Endodermal cell (in vitro differentiated cells): Measurements from ENCODE around the gene VOPP1. TPM values are rescaled to one million over a fixed set of nuclear protein-coding genes. Genes with fewer than 3 reads are reported as not detected.
A peak's percentile ranks its signal among the peaks of the same experiment; 100 is the strongest.

Experiments
- DNase-seq: peaks from one replicate; pipeline ENCODE4 v3.0.0-alpha.2; 2017
- H3K27ac ChIP-seq: 2 replicates; pipeline ENCODE4 v1.5.1; 2013; ENCODE audit warnings: mild to moderate bottlenecking, low read depth, low read length, moderate library complexity
- H3K27me3 ChIP-seq: 2 replicates; pipeline ENCODE4 v1.6.1; 2013; ENCODE audit warnings: mild to moderate bottlenecking, low read length, moderate library complexity; ENCODE audit not compliant: insufficient read depth, control insufficient read depth, poor library complexity, severe bottlenecking
- H3K36me3 ChIP-seq: 2 replicates; pipeline ENCODE4 v1.7.0; 2013; ENCODE audit warnings: mild to moderate bottlenecking, low read length, moderate library complexity; ENCODE audit not compliant: control insufficient read depth, insufficient read depth
- H3K4me1 ChIP-seq: one replicate; pipeline ENCODE4 v1.7.0; 2013; ENCODE audit warnings: low read length; ENCODE audit not compliant: control insufficient read depth, insufficient read depth
- H3K4me3 ChIP-seq: 2 replicates; pipeline ENCODE4 v1.5.1; 2013; ENCODE audit warnings: mild to moderate bottlenecking, low read length, moderate library complexity
- H3K9ac ChIP-seq: 2 replicates; pipeline ENCODE4 v1.6.1; 2013; ENCODE audit warnings: mild to moderate bottlenecking, low read length, moderate library complexity; ENCODE audit not compliant: poor library complexity, severe bottlenecking; ENCODE audit errors: extremely low read depth
- H3K9me3 ChIP-seq: 2 replicates; pipeline ENCODE4 v1.6.1; 2013; ENCODE audit warnings: mild to moderate bottlenecking, low read length, moderate library complexity; ENCODE audit not compliant: control insufficient read depth
- H3K27ac Mint-ChIP-seq: 2 replicates; pipeline ENCODE4 v1.8.0; 2020; ENCODE audit warnings: mixed read lengths
- H3K27me3 Mint-ChIP-seq: 2 replicates; pipeline ENCODE4 v1.8.0; 2021; ENCODE audit warnings: mild to moderate bottlenecking, mixed read lengths; ENCODE audit not compliant: insufficient read depth
- H3K36me3 Mint-ChIP-seq: 2 replicates; pipeline ENCODE4 v1.8.0; 2020; ENCODE audit warnings: low read depth, mixed read lengths
- H3K4me1 Mint-ChIP-seq: 2 replicates; pipeline ENCODE4 v1.8.0; 2020; ENCODE audit warnings: mixed read lengths
- H3K4me3 Mint-ChIP-seq: 2 replicates; pipeline ENCODE4 v1.8.0; 2020; ENCODE audit warnings: mild to moderate bottlenecking, moderate library complexity, mixed read lengths
- H3K9me3 Mint-ChIP-seq: 2 replicates; pipeline ENCODE4 v1.8.0; 2020; ENCODE audit warnings: mild to moderate bottlenecking, mixed read lengths
- WGBS, 2 experiments: methylation state at CpG; one replicate each; pipeline versions ENCODE4 v1.1.5 to v1.1.7; 2013; ENCODE audit warnings: missing lambda C conversion rate in 2 of 2, mixed read lengths in 1 of 2; ENCODE audit not compliant: insufficient coverage in 1 of 2, insufficient read length in 1 of 2; 5-methylcytosine and 5-hydroxymethylcytosine counted together
- total RNA-seq, 2 donors: library from RNA; stranded (reverse); fragmentation: NEBNext Ultra II Directional in 1 of 2; extraction: Animal tissue kit (Norgen Biotek cat#: 25700) in 1 of 2; gene quantifications; 2 replicates in 1 of 2; 3 replicates in 1 of 2; pipeline ENCODE4 v1.2.1, GENCODE V29; 2021
- TF ChIP-seq, protein P1 (sequence below): fragments of 200-600 bp; sonication (generic); conservative IDR thresholded peaks from 2 replicates; pipeline ENCODE4 v1.5.0; 2021; ENCODE audit warnings: antibody characterized with exemption, mild to moderate bottlenecking

VOPP1 gene
- total RNA-seq, 2 donors from 2014 or later: 48.8 to 53.6 TPM

DNA sequence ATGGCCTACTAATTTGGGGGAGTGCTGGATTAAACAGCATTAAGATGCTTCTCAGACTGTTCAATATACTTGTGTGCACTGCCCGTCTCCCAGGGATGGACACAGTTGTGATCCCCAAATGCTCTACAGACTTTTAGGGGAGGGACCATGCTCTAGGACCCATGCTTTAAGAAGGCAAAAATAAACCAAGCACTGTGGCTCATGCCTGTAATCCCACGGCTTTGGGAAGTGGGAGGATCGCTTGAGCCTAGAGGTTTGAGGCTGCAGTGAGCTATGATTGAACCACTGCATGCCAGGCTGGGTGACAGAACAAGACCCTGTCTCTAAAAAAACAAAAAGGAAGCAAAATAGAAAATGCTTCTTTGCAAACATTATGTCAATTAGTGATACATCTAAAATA is 102.6 kb downstream of the VOPP1 start:
- H3K27ac ChIP-seq: peak overlapping the region; percentile 49
- DNase-seq: no peak
- no peaks in the 10 kb centered on the region for H3K4me1 ChIP-seq
- peaks cover 10% of the 10 kb centered on the region for H3K9me3 ChIP-seq
- Mint-ChIP-seq H3K9me3 (peaks cover 24% of the 10 kb centered on the region), H3K27ac (no peak overlapping the region), H3K4me3 (no peak overlapping the region), H3K4me1 (no peaks in the 10 kb centered on the region), H3K27me3 (no peaks in the 10 kb centered on the region), H3K36me3 (peaks cover 44% of the 10 kb centered on the region)
- no peaks in the 10 kb centered on the region for H3K27me3 ChIP-seq
- H3K4me3 ChIP-seq: no peak overlapping the region
- H3K9ac ChIP-seq: no peak overlapping the region
- TF ChIP-seq, protein P1, sequence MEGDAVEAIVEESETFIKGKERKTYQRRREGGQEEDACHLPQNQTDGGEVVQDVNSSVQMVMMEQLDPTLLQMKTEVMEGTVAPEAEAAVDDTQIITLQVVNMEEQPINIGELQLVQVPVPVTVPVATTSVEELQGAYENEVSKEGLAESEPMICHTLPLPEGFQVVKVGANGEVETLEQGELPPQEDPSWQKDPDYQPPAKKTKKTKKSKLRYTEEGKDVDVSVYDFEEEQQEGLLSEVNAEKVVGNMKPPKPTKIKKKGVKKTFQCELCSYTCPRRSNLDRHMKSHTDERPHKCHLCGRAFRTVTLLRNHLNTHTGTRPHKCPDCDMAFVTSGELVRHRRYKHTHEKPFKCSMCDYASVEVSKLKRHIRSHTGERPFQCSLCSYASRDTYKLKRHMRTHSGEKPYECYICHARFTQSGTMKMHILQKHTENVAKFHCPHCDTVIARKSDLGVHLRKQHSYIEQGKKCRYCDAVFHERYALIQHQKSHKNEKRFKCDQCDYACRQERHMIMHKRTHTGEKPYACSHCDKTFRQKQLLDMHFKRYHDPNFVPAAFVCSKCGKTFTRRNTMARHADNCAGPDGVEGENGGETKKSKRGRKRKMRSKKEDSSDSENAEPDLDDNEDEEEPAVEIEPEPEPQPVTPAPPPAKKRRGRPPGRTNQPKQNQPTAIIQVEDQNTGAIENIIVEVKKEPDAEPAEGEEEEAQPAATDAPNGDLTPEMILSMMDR: no peak
- peaks cover 12% of the 10 kb centered on the region for H3K36me3 ChIP-seq
- whole genome bisulfite sequencing, 2 experiments: 79 to 86% methylated on average over 3 of the region's 3 CpGs

DNA sequence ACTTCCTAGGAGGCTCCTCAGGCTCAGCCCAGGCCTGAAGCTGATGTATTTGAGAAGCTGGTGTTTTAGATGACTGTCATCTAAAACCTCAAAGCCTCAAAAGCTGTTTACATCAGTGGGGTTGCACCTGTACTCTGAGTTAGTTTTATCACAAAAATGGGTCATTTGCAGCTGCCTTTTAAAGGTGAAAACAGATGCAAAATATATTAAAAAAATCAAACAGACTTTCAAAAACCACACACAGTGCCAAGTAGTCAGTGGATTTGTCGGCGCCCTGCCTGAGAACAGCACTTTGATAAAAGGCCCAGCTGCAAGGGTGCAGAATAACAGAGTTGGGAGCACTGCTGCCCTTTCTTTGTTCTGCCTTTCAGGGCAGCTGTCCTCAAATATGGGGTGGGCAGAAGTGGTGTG is 103.0 kb downstream of the VOPP1 start:
- no peak overlapping the region for H3K27ac Mint-ChIP-seq
- H3K36me3 Mint-ChIP-seq: peaks cover 48% of the 10 kb centered on the region
- Histone ChIP-seq H3K4me1 (no peaks in the 10 kb centered on the region), H3K36me3 (peaks cover 16% of the 10 kb centered on the region), H3K9ac (no peak overlapping the region), H3K9me3 (peaks cover 14% of the 10 kb centered on the region), H3K4me3 (no peak overlapping the region), H3K27ac (peak overlapping the region; percentile 49), H3K27me3 (no peaks in the 10 kb centered on the region)
- 97 to 100% methylated on average over 2 of the region's 2 CpGs for WGBS, 2 experiments
- H3K4me1 Mint-ChIP-seq: no peaks in the 10 kb centered on the region
- DNase-seq: no peak
- no peaks in the 10 kb centered on the region for H3K27me3 Mint-ChIP-seq
- H3K9me3 Mint-ChIP-seq: peaks cover 27% of the 10 kb centered on the region
- TF ChIP-seq, protein P1: no peak
- H3K4me3 Mint-ChIP-seq: no peak overlapping the region

DNA sequence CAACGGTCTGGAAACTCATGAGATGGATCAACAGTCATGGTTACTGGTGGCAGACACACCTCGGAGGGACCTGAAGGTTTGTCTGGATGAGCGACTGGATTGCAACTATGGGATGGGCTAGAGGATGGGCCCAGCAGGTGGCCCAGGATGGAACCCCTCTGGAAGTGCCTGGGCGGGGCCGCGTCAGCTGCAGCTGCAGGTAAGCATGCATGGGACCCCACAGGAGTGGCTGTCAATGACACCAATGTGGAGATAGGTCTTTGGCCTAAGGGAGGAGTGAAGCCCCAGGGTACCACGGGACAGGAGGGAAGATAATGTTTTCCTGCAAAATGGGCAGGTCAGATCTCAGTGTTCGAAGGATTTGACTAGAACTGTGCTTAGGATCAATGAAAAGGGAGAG is 103.8 kb downstream of the VOPP1 start:
- no peaks in the 10 kb centered on the region for H3K4me1 Mint-ChIP-seq
- no peak overlapping the region for H3K4me3 Mint-ChIP-seq
- TF ChIP-seq, protein P1: no peak
- 92 to 96% methylated on average over 5 to 8 of the region's 8 CpGs for WGBS, 2 experiments
- Histone ChIP-seq H3K9me3 (peaks cover 22% of the 10 kb centered on the region), H3K27ac (no peak overlapping the region), H3K4me1 (no peaks in the 10 kb centered on the region), H3K36me3 (peaks cover 19% of the 10 kb centered on the region), H3K27me3 (no peaks in the 10 kb centered on the region), H3K9ac (no peak overlapping the region), H3K4me3 (no peak overlapping the region)
- peaks cover 56% of the 10 kb centered on the region for H3K36me3 Mint-ChIP-seq
- H3K27me3 Mint-ChIP-seq: no peaks in the 10 kb centered on the region
- no peak overlapping the region for H3K27ac Mint-ChIP-seq
- H3K9me3 Mint-ChIP-seq: peaks cover 34% of the 10 kb centered on the region
- DNase-seq: no peak
